Putamen (tissue), 1 donor: ENCODE data around the gene ALDH1A3.
"Not testable (repeated sequence)": the region's sequence is repeated elsewhere in the genome, so short reads cannot be mapped to it uniquely, and the experiment has no call there.

ENCODE experiments used
- DNase-seq: peaks from one replicate; pipeline ENCODE4 v3.0.0-alpha.2; 2016; ENCODE audit warnings: low spot score

Gene ALDH1A3

GRCh38 chr15:100879464-100880138 lies at the start of gene ALDH1A3:
TSS of gene ALDH1A3 (plus strand) at chr15:100879831. CDS start at chr15:100879908, 77 bp downstream.
- DNase-seq = no peak

- no peak for DNase-seq
These were observed 48.2 kb upstream of the ALDH1A3 start for GRCh38 chr15:100831467-100831866.

GRCh38 chr15:100832149-100832942 lies 47.3 kb upstream of the ALDH1A3 start:
- no peak for DNase-seq

- no peak for DNase-seq
These were observed 45.9 kb upstream of the ALDH1A3 start for GRCh38 chr15:100833417-100834389.

- DNase-seq = no peak
These were observed 44.9 kb upstream of the ALDH1A3 start for GRCh38 chr15:100834731-100835130.

GRCh38 chr15:100835636-100836035 lies 44.0 kb upstream of the ALDH1A3 start:
- no peak for DNase-seq

GRCh38 chr15:100836501-100836900 lies 43.1 kb upstream of the ALDH1A3 start:
- no peak for DNase-seq

GRCh38 chr15:100841426-100841825 lies 38.2 kb upstream of the ALDH1A3 start:
- no peak for DNase-seq

- no peak for DNase-seq
These were observed 36.6 kb upstream of the ALDH1A3 start for GRCh38 chr15:100842756-100843730.

GRCh38 chr15:100844167-100844566 lies 35.5 kb upstream of the ALDH1A3 start:
- DNase-seq = no peak

- no peak for DNase-seq
These were observed 34.9 kb upstream of the ALDH1A3 start for GRCh38 chr15:100844778-100845177.

GRCh38 chr15:100847194-100847593 lies 32.4 kb upstream of the ALDH1A3 start:
- no peak for DNase-seq

GRCh38 chr15:100849021-100849854 lies 30.4 kb upstream of the ALDH1A3 start:
- DNase-seq = no peak

GRCh38 chr15:100849855-100850218 lies 29.8 kb upstream of the ALDH1A3 start:
- no peak for DNase-seq

- DNase-seq = not testable (repeated sequence)
These were observed 28.1 kb upstream of the ALDH1A3 start for GRCh38 chr15:100851428-100852015.

GRCh38 chr15:100852630-100853029 lies 27.0 kb upstream of the ALDH1A3 start:
- no peak for DNase-seq

- no peak for DNase-seq
These were observed 25.8 kb upstream of the ALDH1A3 start for GRCh38 chr15:100853676-100854440.

- DNase-seq = no peak
These were observed 22.8 kb upstream of the ALDH1A3 start for GRCh38 chr15:100856867-100857266.

GRCh38 chr15:100858294-100858693 lies 21.3 kb upstream of the ALDH1A3 start:
- no peak for DNase-seq
